Prostate gland (tissue), 2 donors: ENCODE measurements around the gene CD2AP.

ENCODE experiments used
- POLR2A ChIP-seq: fragments of 450-650 bp; IDR thresholded peaks from one replicate; pipeline ENCODE4 v1.6.1; 2016; ENCODE audit warnings: antibody characterized with exemption, mild to moderate bottlenecking
- TF ChIP-seq, protein P1 (sequence below), 4 experiments: fragments of 200-600 bp in 2 of 4; fragments of 450-650 bp in 2 of 4; sonication (generic) in 2 of 4; IDR thresholded peaks; 1 replicate in 3 of 4; 2 replicates in 1 of 4; pipeline ENCODE4 v1.5.1; 2016 to 2019; ENCODE audit warnings: antibody characterized with exemption in 4 of 4, mild to moderate bottlenecking in 2 of 4, moderate library complexity in 2 of 4

DNA sequence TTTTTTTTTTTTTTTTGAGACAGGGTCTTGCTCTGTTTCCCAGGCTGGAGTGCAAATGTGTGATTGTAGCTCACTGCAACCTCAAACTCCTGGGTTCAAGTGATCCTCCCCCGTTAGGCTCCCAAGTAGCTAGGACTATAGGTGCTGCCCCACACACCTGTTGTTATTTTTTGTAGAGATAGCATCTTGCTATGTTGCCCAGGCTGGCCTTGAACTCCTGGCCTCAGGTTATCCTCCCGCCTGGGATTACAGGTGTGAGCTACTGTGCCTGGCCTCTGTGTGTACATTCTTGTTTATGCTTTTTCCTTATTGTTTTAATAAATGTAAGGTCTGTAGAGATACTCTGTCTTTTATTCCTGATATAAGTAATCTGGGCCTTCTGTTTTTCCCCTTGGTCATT lies 14.8 kb downstream of the CD2AP start:
- no peak for TF ChIP-seq POLR2A
- TF ChIP-seq, protein P1, sequence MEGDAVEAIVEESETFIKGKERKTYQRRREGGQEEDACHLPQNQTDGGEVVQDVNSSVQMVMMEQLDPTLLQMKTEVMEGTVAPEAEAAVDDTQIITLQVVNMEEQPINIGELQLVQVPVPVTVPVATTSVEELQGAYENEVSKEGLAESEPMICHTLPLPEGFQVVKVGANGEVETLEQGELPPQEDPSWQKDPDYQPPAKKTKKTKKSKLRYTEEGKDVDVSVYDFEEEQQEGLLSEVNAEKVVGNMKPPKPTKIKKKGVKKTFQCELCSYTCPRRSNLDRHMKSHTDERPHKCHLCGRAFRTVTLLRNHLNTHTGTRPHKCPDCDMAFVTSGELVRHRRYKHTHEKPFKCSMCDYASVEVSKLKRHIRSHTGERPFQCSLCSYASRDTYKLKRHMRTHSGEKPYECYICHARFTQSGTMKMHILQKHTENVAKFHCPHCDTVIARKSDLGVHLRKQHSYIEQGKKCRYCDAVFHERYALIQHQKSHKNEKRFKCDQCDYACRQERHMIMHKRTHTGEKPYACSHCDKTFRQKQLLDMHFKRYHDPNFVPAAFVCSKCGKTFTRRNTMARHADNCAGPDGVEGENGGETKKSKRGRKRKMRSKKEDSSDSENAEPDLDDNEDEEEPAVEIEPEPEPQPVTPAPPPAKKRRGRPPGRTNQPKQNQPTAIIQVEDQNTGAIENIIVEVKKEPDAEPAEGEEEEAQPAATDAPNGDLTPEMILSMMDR (IDR thresholded peaks at IDR 0.05) = no peak
